Prostate gland (tissue), 2 donors: Measurements from ENCODE around the gene TRIM75.

Source experiments
- CTCF ChIP-seq, 4 experiments: fragments of 200-600 bp in 2 of 4; fragments of 450-650 bp in 2 of 4; sonication (generic) in 2 of 4; IDR thresholded peaks; 1 replicate in 3 of 4; 2 replicates in 1 of 4; pipeline ENCODE4 v1.5.1; 2016 to 2019; ENCODE audit warnings: antibody characterized with exemption in 4 of 4, mild to moderate bottlenecking in 2 of 4, moderate library complexity in 2 of 4
- POLR2A ChIP-seq: fragments of 450-650 bp; IDR thresholded peaks from one replicate; pipeline ENCODE4 v1.6.1; 2016; ENCODE audit warnings: antibody characterized with exemption, mild to moderate bottlenecking

- TF ChIP-seq CTCF (IDR thresholded peaks at IDR 0.05) (no peak), POLR2A (no peak)
Measured at GRCh38 chr4:165077034-165077578, 23.4 kb downstream of the TRIM75 start.
